GM19193 (cell line): ENCODE measurements around the gene OPRL1.

Experiments
- POLR2A ChIP-seq: IDR thresholded peaks from 4 replicates; pipeline ENCODE4 v1.6.1; 2011; ENCODE audit not compliant: insufficient read depth, insufficient read length; ENCODE audit errors: extremely low read depth

The OPRL1 gene

DNA sequence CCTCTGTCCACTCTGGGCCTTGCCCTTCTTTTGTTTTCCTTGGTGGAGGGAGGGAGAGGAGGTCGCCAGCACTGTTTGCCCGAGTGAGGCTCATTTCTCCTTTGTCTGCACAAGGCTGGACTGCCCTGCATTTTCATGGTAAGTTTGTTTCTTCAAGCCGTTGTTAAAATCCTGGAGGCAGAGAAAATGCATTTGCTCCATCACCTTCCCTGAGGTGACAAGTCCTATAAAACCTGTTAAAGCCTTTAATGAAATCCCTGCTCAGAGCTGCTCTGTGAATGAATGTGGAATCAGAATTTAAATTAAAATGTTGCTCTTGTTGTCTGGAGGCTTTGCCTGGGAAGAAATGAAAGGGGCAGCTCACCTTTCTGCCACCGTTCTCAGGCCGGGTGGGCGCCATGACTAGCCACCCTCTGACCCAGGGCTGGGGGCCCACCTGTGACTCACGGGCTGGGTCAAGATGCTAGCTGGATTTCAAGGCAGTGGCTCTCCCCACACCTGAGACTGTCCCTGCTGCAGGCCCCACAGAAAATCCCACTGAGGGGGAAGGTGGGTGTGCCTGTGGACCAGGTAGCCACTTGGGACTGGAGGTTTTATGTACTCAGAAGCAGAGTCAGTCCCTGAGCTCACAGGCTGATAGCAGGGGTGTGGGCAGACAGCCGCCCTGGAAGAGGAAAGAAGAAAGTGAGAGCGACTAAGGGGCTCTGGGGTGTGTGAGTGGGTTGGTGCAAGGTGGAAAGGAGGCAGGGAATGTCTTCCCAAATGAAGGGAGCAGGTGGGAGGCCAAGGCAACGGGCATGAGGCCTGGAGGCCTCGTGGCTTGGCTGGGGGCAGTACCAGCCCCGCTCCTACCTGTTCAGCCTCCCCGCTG, 60.4 kb downstream of the OPRL1 start:
- TF ChIP-seq POLR2A, result no peak

DNA sequence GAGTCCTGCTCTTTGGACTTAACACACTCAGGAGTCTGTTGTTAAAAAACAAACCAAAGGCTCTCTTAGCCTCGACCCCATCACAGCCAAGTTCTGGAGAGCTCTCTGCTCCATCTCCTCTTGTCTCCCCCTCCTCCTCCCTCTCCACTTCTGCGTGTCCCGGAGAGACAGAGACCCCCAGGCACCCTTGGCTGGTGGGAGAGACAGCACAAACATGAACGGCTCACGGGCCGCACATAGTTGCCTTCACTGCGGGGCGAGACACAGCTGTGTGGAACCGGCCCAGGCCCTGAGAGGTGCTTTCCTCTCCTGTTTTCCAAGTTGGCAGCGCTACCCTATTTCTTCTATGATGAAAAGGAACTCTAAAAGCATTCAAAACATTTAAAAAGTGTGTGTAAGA, 61.1 kb downstream of the OPRL1 start:
- no peak for TF ChIP-seq POLR2A

DNA sequence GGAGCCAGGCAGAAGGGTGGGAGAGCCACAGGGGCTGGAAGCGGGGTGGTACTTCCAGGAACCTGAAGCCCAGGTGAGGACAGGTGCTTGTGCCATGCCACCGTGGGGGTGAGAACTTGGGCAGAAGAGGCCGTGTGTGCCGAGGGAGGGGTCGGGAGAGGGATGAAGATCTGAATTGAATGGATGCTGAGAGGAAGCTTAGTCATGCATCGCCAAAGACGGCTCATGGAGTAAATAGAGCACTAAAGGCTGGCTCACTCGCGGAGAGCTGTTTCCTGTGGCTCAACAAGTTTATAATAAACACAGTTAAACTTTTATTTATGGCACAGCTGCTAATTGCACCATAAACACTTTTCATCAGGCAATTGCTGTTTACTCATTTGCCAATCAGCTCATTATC, 62.7 kb downstream of the OPRL1 start:
- no peak for TF ChIP-seq POLR2A

DNA sequence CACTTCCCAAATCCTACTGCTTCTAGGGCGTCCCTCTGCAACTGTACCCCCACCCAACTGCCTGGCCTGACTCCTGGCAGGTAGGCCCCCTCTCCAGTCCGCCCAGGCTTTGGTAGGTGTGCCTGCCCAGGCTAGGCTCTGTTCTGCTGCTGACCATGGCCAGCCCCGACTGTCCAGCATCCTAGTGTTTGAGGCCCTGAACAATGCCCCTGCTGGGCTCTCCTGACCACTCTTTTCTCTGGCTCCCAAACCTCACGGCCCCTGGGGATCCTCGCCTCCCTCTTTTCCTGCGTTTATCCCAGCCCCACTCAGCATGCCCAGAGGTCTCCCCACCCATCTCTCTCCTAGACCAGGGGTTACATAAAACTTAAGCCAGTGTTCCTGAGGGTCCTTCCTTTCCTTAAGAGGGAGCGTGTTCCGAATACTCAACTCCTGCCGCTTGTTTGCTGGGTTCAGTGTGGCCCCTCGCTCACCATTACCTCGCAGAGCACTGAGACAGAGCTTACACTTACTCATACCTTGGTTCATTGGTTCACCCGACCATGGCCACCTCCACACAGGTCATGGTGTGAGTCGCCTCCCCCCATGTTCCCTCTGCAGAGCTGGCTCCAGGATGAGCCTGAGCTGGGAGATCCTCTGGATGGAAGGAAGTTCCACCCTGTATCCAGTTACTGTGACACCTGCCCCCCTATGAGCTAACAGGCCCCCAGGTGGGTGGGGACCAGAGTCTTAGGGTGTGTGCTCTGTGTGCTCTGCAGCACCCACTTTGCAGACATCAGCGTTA, 63.3 kb downstream of the OPRL1 start:
- no peak for TF ChIP-seq POLR2A

DNA sequence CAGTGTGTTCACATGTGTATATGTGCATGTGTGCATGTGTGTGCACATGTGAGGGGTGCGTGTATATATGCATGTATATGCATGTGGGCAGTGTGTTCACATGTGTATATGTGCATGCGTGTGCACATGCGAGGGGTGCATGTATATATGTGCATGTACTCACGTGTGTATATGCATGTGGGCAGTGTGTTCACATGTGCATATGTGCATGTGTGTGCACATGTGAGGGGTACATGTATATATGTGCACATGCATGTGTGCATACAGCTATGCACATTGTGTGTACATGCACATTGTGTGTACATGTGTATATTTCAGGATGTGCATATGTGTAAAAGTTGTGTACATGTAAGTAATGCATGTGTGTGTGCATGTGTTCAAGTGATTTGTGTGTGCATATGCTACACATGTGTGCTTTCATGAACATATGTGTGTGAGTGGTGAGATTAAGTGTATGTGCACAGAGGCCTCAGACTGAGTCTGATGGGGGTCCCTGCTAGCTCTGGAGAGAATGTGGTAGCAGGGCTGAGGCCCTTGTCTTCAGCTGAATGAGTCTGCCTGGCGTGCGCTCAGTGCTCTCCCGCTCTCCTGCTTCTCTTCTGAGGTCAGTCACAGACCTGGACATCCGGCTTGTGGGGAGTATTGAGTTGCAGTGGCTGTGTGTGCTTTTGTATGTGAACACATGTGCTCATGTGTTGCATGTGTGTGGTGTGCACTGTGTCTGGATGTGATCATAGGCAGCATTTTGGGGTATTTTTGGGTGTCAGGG, 64.4 kb downstream of the OPRL1 start:
- no peak for TF ChIP-seq POLR2A

DNA sequence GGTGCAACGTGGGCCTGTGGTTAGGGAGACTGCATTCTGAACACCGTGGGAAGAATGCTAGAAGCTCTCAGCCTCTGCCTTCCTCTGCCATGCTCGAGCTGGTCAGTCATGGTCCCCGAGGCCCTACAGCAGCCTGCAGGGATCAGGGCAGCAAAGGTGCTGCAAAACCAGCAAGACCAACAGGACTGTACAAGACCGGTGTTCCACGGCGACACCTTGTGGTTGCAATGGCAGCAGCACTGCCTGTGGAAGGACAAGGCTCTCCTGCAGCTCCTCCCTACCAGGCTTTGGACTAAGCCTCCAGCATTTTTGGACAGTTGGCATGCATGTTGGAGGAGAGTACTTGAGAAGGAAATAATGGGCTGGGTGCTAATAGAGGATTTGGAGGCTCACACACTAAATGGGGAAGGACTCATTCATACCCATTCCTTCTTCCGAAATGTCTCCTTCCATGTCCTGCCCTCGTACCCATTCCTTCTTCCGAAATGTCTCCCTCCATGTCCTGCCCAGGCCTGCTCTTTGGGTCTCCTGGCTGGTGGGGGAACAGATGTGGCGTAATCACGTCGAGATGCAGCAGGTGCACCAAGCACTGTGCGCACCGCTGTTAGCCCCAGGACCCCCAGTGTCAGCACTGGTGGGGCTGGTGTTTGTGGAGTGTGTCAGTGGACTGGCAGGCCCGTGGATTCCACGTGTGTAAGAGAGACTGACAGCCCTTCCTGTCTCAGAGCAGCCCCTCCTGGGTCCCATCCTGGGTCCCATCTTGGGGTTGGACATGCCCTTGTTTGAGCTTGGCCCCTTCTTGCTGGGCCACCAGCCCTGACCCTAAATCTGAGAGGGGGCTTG, 65.8 kb downstream of the OPRL1 start:
- TF ChIP-seq POLR2A, result no peak

DNA sequence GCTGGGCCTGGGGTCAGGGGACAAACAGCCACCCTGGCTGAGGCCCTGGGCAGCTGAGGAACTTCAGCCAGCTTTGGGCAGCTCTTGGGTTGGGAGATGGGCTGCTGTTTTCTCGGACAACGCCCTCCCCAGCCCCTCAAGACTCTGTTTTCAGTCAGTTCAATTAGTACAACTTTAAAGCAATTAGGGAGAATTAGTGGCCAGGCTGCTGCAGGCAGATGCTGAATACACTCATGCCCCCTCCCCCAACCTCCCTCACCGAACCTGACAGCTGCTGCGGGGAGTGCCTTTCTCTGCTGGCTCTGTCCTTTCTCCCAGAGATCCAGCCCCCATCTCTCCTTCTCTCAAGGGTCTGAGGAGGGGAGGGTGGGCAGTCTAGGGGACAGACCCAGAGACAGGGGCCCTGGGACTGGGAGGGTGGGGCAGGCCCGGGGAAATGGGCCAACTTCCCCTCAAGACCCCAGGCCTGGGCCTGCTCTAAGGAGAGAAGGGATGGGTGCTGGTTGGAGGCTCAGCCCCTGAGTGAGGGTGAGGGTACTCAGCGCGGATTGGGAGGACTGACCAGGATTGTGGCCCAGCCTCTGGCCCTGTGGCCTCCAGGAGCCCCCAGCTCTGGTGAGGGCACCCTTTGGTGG, 66.5 kb downstream of the OPRL1 start:
- no peak for TF ChIP-seq POLR2A

DNA sequence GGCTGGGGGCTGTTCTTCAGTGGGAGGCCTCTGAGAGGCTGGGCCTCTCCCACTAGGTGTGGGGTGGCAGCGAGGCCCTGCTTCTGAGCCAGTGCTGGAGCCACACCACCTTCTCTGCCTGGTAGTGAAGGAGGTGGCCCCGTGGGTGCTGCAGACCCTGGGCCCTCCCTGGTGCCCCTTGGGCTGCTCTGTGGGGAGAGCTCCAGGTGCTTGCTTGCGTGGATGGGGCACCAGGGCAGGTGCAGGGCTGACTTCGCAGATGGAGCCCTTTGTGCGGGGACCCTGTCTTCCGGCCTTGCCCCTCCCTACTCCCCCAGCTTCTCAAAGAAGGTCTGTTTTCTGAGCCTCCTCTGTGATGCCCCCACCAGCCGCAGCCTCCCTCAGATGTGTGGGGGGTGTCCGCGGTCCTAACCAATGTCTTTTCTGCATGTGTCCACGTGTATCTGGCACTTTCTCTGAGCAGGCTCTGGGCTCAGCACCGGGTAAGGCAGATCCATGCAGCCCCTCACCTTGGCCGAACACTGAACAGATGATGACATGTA, 67.1 kb downstream of the OPRL1 start:
- TF ChIP-seq POLR2A, result no peak

DNA sequence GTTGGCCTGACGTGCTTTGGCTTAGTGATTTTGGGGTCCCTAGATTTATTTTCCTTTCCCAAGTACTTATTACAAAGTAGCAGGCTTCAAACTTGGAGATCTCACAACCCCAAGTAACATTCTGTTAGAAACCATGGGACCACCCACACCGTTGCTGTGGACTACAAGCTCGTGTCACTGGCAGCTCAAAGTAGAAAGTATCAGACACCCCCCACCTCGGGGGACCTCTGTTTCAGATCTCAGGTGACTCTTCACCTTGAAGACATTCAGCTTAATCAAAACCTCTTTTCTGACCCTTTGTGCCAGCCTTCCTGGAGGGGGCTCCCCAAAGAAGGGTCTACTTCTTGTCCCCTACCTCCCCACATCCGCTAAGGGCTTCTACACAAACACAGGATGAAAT, 68.7 kb downstream of the OPRL1 start:
- TF ChIP-seq POLR2A, result no peak

DNA sequence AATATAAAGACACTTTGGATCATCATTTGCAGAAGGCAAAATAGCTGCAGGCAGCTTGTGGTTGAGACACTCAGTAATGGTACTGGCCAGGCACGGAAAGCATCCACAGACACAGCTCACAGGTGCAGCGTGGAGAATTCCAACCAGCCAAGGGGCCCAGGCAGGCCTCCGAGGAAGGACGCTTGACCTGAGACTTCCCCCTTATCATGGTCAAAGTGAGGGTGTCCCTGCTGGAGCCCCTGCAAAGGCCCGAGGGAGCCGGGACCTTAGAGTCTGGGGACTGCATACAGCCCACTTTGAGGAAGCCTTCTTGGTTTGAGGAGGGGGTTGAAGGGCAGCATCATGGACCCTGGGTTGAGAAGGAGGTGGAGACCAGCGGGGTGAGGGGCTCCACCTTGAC, 69.3 kb downstream of the OPRL1 start:
- no peak for TF ChIP-seq POLR2A

DNA sequence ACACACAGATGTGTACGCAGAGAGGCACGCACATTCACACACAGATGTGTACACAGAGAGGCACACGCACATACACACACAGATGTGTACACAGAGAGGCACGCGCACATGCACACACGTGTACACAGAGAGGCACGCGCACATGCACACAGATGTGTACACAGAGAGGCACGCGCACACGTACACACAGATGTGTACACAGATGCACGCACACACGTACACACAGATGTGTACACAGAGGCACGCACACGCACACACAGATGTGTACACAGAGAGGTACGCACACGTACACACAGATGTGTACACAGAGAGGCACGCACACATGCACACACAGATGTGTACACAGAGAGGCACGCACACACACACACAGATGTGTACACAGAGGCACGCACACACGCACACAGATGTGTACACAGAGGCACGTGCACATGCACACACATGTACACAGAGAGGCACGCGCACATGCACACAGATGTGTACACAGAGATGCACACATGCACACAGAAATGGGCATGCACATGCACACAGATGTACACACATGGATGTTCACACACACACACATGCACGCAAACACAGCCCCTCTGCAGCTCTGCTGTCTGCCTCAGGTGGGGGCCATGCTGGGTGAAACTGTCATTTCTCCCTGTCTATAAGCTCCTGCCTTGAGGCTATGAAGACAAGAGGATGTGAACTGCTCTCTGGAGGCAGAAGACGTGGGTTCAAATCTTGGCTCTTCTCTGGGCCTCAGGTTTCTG, 70.1 kb downstream of the OPRL1 start:
- no peak for TF ChIP-seq POLR2A
